ENCODE measurements around the gene AGER. TPM values are rescaled to one million over a fixed set of nuclear protein-coding genes. Genes with fewer than 3 reads are reported as not detected.
"Not testable (repeated sequence)": the region's sequence is repeated elsewhere in the genome, so short reads cannot be mapped to it uniquely, and the experiment has no call there.

The AGER gene
- polyA plus RNA-seq, 3 donors = 2.6 to 3.3 (median 3.1) TPM

- whole genome bisulfite sequencing, 3 donors = 0 to 15% (median 2%) methylated on average over 13 to 23 of the region's 23 CpGs
- H3K27ac ChIP-seq (ENCODE audit: low read depth, low read length) = peak overlapping the region; percentile 69
Observed at GRCh38 chr6:32189742-32190053, 5.6 kb upstream of the AGER start.

- 1 to 3% (median 2%) methylated on average over 9 to 10 of the region's 10 CpGs for WGBS, 3 donors
- H3K27ac ChIP-seq (ENCODE audit: low read depth, low read length) = peak overlapping the region; percentile 69
Observed at GRCh38 chr6:32189069-32189741, 5.2 kb upstream of the AGER start.

GRCh38 chr6:32188381-32189068 lies 4.5 kb upstream of the AGER start:
- peak overlapping the region; percentile 40 for H3K27ac ChIP-seq (ENCODE audit: low read depth, low read length)
- WGBS, 3 donors = 16 to 28% (median 23%) methylated on average over 10 to 12 of the region's 13 CpGs

- not testable (repeated sequence) for H3K27ac ChIP-seq (ENCODE audit: low read depth, low read length)
- WGBS, 3 donors = 68 to 78% (median 74%) methylated on average over 16 to 18 of the region's 18 CpGs
Observed at GRCh38 chr6:32187725-32188380, 3.8 kb upstream of the AGER start.

- no peak overlapping the region for H3K27ac ChIP-seq (ENCODE audit: low read depth, low read length)
- WGBS, 3 donors = 49 to 70% (median 51%) methylated on average over 12 of the region's 12 CpGs
Observed at GRCh38 chr6:32187009-32187709, 3.1 kb upstream of the AGER start.

GRCh38 chr6:32186151-32186840 lies 2.2 kb upstream of the AGER start:
- H3K27ac ChIP-seq (ENCODE audit: low read depth, low read length) = not testable (repeated sequence)
- 58 to 65% (median 63%) methylated on average over 10 of the region's 10 CpGs for WGBS, 3 donors

- 35 to 38% (median 37%) methylated on average over 11 of the region's 11 CpGs for WGBS, 3 donors
- not testable (repeated sequence) for H3K27ac ChIP-seq (ENCODE audit: low read depth, low read length)
Observed at GRCh38 chr6:32185681-32186131, 1.7 kb upstream of the AGER start.

GRCh38 chr6:32183483-32184083 lies 470 bp downstream of the AGER start:
- no peak overlapping the region for H3K27ac ChIP-seq (ENCODE audit: low read depth, low read length)
- WGBS, 3 donors = 66 to 90% (median 80%) methylated on average over 15 of the region's 15 CpGs

GRCh38 chr6:32183030-32183429 lies 1.0 kb downstream of the AGER start:
- no peak overlapping the region for H3K27ac ChIP-seq (ENCODE audit: low read depth, low read length)
- WGBS, 3 donors = 78 to 85% (median 82%) methylated on average over 3 of the region's 3 CpGs

- H3K27ac ChIP-seq (ENCODE audit: low read depth, low read length) = no peak overlapping the region
- 79 to 88% (median 83%) methylated on average over 10 of the region's 10 CpGs for WGBS, 3 donors
Observed at GRCh38 chr6:32182555-32182981, 1.5 kb downstream of the AGER start.

- H3K27ac ChIP-seq (ENCODE audit: low read depth, low read length) = no peak overlapping the region
- WGBS, 3 donors = 67 to 92% (median 78%) methylated on average over 10 of the region's 10 CpGs
Observed at GRCh38 chr6:32181915-32182529, 2.0 kb downstream of the AGER start.

- H3K27ac ChIP-seq (ENCODE audit: low read depth, low read length) = no peak overlapping the region
- WGBS, 3 donors = 86 to 92% (median 89%) methylated on average over 14 to 15 of the region's 15 CpGs
Observed at GRCh38 chr6:32181148-32181702, 2.8 kb downstream of the AGER start.

GRCh38 chr6:32179766-32180405 lies 4.2 kb downstream of the AGER start:
- 56 to 69% (median 69%) methylated on average over 10 of the region's 10 CpGs for WGBS, 3 donors
- H3K27ac ChIP-seq (ENCODE audit: low read depth, low read length) = no peak overlapping the region

GRCh38 chr6:32178547-32179440 lies 5.3 kb downstream of the AGER start:
- no peak overlapping the region for H3K27ac ChIP-seq (ENCODE audit: low read depth, low read length)
- WGBS, 3 donors = 3 to 4% (median 4%) methylated on average over 24 of the region's 24 CpGs

GRCh38 chr6:32177788-32178546 lies 6.1 kb downstream of the AGER start, which contains the start of gene RNF5:
Gene RNF5 (plus strand): TSS chr6:32178405. CDS start chr6:32178512, 107 bp downstream.
- H3K27ac ChIP-seq (ENCODE audit: low read depth, low read length) = peak within 1 kb of the TSS; percentile 51
- 0 to 1% (median 0%) methylated on average over 33 of the region's 33 CpGs for WGBS, 3 donors

Measured in adipose tissue (tissue), 3 donors.